HuH-7 (cell line): ENCODE measurements around the gene PACS1.
A peak's percentile ranks its signal among the peaks of the same experiment; 100 is the strongest.

Experiments used
- DNase-seq: peaks from one replicate; pipeline ENCODE4 v3.0.0; 2011; ENCODE audit warnings: low spot score

Gene PACS1

DNA sequence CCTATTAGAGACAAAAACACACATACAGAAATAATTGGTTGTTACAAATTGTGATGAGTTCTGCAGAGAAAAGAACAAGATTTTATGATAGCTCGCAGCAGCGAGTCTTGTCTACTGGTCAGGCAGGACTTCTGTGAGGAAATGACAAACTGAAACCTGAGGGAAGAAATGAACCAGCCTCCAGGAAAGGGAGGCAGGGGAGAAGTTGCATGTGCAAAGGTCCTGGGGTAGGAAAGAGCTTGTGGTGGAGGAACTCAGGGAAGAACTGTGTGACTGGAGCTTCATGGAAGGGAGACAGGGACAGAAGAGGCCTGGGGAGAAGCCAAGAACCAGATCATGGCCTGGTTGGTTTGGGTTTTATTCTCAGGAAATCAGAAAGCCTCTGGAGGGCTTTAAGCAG, 189.2 kb downstream of the PACS1 start:
- DNase-seq: no peak

DNA sequence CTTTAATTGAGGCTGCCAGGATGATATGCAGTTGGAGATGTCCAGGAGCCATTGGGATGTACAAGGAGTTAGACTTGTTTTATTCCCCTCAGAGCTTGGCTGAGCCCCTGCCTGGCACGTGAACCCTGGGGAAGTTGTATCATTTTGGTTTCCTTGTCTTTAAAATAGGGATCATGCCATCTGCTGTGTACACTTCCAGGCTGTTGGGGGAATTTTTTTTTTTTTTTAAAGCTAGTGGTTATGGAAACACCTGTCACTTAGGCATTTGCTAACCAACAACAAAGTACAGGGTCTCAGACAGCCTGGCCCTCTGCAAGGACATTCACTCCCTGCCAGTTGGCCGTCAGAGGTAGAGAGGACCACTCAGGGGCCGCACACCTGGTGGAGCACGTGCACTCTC, 189.9 kb downstream of the PACS1 start:
- DNase-seq: no peak

DNA sequence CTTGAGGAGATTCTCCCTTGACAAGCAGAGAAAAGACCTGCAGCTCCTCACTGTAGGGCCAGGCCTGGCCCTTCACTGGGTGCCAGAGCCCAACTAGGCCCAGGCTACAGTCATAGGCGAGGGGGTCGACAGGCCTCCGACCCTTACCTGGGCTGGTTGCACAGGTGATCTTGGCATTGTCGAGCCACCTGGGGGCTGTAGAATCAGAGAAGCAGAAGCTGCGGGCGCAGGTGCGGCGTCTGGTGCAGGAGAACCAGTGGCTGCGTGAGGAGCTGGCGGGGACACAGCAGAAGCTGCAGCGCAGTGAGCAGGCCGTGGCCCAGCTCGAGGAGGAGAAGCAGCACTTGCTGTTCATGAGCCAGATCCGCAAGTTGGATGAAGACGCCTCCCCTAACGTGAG, 191.5 kb downstream of the PACS1 start:
- no peak for DNase-seq

DNA sequence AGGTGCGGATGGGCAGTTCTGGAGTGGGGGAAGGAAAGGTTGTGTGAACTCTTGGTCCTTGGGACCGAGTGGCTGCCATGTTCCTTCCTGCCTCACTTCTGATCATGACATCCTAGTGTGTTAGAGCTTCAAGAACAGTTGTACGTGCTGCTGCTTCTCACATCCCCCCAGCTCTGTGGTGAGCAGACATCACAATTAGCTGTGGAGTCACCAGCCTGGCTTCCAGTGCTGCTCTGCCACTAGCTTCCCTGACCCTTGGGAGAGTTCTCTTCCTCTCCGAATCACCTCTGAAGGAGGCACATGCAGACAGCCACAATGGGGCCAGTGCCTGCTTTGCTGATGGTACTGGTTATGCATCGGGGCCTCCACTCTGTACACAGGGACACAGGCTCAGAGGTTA, 192.1 kb downstream of the PACS1 start:
- no peak for DNase-seq

DNA sequence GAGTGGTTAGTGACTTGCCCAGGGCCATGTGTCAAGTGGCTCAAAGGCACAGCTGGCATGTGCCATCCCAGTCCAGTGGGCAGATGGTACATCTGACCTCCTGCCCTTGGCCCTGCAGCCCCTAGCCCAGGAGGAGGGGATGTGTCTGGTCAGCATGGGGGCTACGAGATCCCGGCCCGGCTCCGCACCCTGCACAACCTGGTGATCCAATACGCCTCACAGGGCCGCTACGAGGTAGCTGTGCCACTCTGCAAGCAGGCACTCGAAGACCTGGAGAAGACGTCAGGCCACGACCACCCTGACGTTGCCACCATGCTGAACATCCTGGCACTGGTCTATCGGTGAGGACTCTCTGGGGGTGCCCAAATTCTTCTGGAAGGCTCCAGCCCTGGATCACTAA, 192.6 kb downstream of the PACS1 start:
- no peak for DNase-seq

DNA sequence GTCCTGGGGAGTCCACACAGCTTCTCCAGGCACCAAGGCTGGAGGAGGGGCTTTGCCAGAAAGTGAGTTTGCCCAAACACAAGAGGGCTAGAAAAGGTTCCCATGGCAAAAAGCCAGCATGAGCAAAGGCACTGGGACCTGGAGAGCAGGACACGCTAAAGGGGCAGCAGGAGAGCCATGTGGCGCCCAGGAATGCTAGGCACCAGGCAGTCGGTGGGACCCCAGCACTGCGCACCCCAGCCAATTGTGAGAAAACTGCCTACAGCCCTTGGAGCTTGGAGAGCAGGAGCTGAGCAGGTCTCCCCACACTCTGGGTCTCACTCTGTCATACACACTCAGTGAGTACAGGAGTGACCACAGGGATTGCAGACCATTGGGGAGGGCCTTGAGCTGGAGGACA, 193.2 kb downstream of the PACS1 start:
- no peak for DNase-seq

DNA sequence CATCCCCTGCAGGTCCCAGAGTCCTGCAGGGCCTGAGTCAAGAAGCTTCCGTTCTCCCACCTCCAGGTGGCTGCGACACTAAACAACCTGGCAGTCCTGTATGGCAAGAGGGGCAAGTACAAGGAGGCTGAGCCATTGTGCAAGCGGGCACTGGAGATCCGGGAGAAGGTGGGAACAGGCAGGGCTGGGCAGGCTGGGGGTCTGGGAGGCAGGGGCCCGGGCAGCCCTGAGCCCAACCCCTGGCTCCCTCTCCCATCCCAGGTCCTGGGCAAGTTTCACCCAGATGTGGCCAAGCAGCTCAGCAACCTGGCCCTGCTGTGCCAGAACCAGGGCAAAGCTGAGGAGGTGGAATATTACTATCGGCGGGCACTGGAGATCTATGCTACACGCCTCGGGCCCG, 193.7 kb downstream of the PACS1 start:
- no peak for DNase-seq

DNA sequence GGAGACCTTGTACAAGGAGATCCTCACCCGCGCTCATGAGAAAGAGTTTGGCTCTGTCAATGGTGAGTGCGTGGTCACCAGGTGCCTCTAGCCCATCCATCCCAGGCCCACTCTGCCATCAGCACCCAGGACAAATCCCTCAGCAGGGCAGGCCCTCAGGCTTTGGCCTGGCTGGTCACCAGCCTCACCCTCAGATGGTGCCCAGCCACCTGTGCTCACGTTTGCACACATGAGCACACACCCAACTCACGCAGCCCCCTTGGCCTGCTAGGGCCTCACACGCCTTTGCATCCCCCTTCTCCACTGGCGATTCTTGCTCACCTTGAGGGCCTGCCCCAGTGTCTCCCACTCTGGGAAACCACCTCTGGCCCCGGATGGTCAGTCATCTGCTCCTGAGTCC, 194.3 kb downstream of the PACS1 start:
- DNase-seq: no peak

DNA sequence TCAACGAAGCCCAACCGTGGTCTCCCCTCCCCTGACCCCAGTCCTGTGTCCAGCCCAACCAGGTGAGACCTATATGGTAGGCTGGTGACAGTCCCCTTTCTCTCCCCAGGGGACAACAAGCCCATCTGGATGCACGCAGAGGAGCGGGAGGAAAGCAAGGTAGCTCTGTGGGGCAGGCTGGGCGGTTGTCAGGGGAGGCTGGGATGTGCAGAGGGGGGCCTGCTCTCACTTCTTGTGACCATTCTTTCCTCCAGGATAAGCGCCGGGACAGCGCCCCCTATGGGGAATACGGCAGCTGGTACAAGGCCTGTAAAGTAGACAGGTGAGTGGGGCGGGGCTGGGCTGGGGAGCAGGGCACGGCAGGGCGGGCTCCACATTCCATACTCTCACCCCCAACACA, 194.8 kb downstream of the PACS1 start:
- DNase-seq: peak; percentile 97

DNA sequence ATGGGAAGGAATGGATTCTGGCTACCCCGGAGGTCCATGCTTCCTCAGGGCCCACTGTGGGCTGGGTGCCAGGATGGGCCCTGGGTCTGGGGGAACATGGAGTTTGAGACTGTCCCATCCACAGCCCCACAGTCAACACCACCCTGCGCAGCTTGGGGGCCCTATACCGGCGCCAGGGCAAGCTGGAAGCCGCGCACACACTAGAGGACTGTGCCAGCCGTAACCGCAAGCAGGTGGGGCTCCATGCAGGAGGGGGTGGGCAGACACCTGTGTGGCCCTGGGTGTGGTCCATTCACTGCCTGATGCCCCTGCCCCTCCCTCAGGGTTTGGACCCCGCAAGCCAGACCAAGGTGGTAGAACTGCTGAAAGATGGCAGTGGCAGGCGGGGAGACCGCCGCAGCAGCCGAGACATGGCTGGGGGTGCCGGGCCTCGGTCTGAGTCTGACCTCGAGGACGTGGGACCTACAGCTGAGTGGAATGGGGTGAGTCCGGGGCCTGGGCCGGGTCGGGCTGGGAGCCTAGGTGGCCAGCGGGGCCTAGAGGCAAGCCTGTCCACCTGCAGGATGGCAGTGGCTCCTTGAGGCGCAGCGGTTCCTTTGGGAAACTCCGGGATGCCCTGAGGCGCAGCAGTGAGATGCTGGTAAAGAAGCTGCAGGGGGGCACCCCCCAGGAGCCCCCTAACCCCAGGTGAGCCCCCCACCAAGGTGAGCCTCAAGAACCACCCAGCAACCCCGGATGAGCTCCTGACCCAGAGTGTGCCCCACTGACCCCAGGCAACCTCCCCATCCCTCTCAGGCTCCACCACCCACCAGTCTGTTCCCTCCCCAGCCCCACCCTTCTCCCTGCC, 195.7 kb downstream of the PACS1 start:
- DNase-seq: no peak

DNA sequence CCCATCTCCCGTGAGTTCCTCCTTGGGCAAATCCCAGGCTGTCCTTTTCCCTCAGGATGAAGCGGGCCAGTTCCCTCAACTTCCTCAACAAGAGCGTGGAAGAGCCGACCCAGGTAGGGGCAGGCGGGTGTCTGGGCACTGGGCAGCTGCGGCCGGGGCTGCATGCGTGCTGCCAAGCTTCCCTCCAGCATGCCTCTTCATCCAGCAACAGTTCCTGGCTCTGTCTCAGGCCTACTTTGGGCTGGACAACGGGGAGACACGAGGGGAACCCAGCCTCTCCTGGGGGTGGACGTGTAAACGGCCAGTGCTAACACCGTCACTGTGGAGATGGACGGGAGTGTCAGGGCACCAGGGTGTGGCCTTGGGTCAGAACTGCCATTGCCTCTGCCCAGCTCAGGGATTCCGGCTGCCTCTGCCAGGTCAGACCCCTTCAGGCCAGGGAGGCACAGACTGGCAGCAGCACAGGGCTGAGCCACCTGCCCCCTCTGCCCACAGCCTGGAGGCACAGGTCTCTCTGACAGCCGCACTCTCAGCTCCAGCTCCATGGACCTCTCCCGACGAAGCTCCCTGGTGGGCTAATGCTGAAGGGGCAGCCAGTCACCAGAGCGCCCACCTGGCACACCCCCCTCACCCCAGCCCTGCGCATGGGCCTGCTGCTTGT, 196.4 kb downstream of the PACS1 start:
- no peak for DNase-seq

DNA sequence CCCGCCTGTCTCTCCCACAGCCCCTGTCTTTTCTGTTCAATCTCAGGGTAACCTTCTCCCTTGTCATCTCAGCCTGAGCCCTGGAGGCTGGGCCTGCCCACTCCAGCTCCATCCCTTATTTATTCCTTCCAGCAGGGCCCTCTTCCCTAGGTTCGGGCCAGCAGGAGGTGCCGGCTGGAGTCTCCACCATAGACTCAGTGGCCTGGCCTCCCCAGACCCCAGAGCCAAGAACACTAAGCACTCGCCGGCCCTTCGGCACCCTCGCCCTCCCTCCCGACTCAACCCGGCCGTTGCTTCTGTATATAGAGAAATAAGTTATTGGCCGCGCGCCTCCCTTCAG, 196.9 kb downstream of the PACS1 start:
- peak; percentile 86 for DNase-seq

DNA sequence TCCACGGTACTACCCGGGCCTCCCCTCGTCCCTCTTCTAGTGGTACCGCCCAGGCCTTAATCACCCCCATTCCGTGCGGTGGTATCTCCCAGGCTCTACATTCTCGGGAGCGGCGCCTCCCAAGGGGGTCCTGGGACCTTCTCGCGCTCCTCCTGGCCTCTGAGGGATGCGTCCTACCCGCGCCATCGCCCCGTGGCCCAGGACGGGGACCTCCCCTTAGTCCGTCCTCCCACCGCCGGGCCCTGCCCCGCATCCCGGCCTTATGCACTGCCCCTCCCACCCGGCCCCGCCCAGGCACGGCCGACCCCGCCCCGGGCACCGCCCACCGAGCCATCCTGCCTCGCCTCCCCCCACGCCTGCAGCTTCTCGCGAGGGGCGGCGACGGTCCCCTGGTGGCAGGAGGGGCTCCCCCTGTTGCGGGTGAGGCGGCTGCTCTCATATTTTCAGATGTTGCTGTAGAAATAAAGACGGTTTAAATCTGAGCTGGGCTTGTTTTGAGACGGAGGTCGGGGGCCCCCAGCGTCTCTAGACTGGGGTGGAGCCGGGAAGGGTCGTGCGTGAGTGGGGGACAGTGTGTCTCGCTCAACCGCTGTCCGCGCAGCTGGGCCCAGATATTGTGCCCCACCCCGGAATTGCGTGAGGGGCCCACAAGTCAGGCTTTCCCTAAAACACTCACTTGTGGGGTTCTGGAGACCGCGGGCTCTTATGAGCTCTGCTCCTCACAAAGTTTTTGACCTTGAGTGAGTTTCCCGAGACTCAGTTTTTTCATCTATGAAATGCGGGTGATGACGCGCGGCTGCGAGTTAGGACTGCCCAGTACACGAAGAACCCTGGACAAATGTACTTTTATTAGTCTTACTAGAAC, 197.5 kb downstream of the PACS1 start:
- DNase-seq: peak; percentile 100

DNA sequence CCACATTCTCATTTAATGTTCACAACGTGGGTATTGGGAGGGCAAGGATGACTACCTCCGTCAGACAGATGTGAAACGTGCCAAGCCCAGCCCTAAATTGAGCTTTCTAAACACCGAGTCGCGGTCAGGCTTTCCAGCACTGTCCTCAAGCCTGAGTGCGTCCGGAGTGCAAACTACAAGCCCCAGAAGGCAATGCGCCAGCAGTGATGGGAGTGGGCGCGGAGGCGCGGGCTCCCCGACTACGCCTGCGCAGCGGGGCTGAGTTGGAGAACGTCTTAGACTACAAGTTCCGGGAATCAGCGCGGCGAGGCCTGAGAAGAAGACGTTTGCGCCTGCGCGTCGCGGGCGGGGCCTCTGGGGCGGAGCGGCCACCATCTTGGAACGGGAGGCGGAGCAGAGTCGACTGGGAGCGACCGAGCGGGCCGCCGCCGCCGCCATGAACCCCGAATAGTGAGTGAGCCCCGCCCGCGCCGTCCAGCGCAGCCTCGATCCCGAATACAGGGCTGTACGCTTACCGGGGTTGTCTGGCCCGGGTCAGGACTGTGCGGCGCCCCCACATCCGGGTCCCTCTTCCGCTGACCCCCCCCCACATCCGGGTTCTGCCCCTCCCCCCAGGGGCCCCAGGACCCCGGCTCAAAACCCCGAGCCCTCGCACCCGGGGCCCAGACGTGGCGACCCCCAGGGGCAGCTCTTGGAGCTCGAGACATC, 198.3 kb downstream of the PACS1 start, which contains the start of gene RAB1B:
Gene RAB1B, plus strand, starts transcription at position 396 of the 708 bp plus-strand sequence. Its CDS starts 41 bp downstream, at position 437.
- peak; percentile 100 for DNase-seq

DNA sequence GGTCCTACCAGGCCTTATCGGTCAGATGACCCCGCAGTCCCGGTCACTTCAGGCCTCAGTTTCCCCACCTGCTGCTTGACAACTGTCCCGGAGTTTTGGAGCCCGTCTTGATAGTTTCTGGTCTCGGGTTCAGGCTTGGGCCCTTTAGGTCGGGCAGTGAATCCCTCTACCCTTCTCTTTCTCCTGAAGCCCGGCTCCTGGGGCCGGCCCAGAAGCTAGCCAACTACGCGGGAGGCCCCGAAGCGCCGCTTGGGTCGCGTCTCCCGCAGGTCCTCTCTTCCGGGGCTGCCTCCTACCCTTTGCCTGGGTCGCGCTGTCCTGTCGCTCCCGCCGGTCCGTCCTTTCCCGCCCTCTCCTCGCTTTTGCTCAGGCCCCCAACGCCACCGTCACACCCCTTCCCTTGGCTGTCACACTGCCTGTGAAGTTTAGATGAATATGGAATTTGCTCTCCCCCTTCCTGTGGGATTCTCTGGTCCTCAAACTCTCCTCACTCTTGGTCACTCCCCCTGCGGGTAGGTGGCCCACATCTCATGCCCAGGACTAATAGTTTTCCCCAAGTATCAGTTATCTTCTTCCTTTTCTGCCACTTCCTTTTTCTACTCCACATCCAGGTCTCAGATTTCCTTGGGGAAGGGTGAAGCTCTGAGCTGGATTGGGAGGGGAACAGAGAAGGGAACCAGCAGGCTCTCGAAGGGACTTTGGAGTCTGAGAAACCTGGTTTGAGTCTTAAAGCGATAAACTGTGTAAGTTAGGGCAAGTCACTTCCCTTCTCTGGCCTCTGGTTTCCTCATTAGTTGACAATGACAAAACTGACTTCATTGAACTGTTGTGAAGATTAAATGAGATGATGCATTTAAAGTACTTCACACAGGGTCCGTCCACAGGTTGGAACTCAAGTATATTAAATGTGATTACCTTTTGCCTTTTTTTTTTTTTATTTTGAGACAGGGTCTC, 199.2 kb downstream of the PACS1 start:
- peak; percentile 99 for DNase-seq

DNA sequence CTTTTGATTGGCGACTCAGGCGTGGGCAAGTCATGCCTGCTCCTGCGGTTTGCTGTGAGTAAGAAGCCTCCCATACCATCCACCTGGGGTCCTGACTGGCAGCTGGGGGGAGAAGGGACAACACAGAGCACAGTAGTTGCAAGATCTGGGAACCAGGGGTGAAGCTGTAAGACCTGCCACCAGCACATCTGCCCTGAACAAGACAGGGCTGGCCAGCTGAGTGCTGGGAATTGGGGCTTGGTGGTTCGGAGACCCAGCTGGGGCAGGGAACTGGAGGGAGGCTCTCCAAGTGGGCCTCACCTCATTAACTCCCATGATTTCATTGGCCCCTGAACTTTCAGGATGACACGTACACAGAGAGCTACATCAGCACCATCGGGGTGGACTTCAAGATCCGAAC, 201.7 kb downstream of the PACS1 start:
- no peak for DNase-seq

DNA sequence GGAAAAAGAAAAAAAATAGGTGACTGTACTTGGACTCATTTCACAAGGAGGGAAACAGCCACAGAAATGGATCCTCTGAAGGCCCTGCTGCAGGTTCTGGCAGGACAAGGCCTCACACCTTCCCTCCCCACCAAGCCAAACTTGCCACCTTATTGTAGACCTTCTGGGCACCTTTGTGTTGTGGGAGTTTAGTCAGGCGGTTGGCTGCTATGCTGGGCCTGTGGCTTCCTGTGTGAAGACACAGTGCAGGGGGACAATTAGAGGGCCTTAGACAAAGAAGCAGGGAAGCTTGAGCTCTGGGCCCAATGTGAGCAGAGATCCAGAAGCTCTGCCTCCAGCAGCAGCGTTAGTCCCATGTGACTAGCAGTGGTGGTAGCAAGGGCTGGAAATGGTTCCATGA, 202.5 kb downstream of the PACS1 start:
- no peak for DNase-seq

DNA sequence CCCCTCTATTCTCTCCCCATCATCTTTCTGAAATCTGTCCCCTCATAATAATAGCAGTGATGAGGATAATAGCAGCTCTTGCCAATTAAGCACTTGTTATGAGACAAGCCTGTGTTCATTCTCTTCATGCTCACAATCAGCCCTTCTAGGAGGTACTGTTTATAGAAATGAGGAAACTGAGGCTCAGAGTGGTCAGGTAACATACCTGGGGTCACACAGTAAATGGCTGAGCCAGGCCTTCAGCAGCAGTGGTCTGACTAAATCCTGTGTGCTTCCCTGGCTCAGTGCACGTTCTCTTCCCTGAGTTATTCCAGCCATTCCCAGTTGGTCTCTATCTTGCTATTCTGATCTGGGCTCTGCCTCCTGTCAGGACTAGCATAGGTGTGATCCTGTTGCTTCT, 204.1 kb downstream of the PACS1 start:
- DNase-seq: no peak

DNA sequence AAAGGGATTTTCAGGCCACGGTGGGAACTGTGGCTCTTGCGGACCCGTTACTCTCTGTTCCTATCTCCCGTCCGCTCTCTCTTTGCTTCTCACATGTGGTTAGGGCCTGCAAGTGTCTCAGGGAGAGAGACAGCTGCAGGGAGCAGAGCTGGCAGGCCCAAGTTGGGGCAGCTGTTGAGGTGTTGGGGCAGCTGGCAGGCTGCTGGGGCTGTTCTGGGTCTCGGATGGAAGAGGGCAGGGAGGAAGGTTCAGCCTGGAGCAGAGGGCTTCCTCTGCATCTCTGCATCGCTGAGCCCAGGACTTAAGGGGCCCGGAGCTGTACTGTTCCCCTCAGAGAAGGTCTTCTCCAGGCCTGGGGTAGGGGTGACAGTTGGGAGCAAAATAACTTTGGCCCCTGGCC, 205.3 kb downstream of the PACS1 start:
- no peak for DNase-seq

DNA sequence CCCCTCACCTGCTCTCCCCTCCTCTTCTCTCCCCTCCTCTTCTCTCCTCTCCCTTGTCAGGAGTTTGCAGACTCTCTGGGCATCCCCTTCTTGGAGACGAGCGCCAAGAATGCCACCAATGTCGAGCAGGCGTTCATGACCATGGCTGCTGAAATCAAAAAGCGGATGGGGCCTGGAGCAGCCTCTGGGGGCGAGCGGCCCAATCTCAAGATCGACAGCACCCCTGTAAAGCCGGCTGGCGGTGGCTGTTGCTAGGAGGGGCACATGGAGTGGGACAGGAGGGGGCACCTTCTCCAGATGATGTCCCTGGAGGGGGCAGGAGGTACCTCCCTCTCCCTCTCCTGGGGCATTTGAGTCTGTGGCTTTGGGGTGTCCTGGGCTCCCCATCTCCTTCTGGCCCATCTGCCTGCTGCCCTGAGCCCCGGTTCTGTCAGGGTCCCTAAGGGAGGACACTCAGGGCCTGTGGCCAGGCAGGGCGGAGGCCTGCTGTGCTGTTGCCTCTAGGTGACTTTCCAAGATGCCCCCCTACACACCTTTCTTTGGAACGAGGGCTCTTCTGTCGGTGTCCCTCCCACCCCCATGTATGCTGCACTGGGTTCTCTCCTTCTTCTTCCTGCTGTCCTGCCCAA, 206.0 kb downstream of the PACS1 start:
- no peak for DNase-seq
